HL-60 (cell line): ENCODE results near the gene CDH3.

Experiments
- DNase-seq, 2 experiments: peaks; one replicate each; pipeline ENCODE4 v3.0.0-alpha.2; 2010 to 2020; ENCODE audit warnings: low read depth in 1 of 2, low spot score in 1 of 2
- H3K27ac ChIP-seq: fragments of 250-450 bp; sonication (Bioruptor Pico); replicated peaks from 2 replicates; pipeline ENCODE4 v1.5.1; 2020; ENCODE audit warnings: mild to moderate bottlenecking, moderate library complexity
- H3K27me3 ChIP-seq: fragments of 250-450 bp; sonication (Bioruptor Pico); 2 replicates; pipeline ENCODE4 v1.5.1; 2021; ENCODE audit warnings: mild to moderate bottlenecking, moderate library complexity; ENCODE audit not compliant: insufficient read depth, poor library complexity, severe bottlenecking
- H3K4me3 ChIP-seq: replicated peaks from 2 replicates; pipeline ENCODE4 v1.5.1; 2011; ENCODE audit warnings: mild to moderate bottlenecking, control low read depth, low read length; ENCODE audit not compliant: insufficient read depth
- CTCF ChIP-seq: IDR thresholded peaks from one replicate; pipeline ENCODE4 v1.5.1; 2011; ENCODE audit warnings: low read length, control low read depth, inconsistent platforms; ENCODE audit not compliant: insufficient read depth
- GABPA ChIP-seq: IDR thresholded peaks from 2 replicates; pipeline ENCODE4 v1.6.1; 2012; ENCODE audit warnings: low read depth
- POLR2AphosphoS5 ChIP-seq: IDR thresholded peaks from 2 replicates; pipeline ENCODE4 v1.6.1; 2012; ENCODE audit warnings: low read depth
- REST ChIP-seq: IDR thresholded peaks from 2 replicates; pipeline ENCODE4 v1.6.1; 2012; ENCODE audit warnings: low read depth; ENCODE audit not compliant: insufficient replicate concordance
- SPI1 ChIP-seq: IDR thresholded peaks from 2 replicates; pipeline ENCODE4 v1.6.1; 2012; ENCODE audit warnings: low read depth, mild to moderate bottlenecking, borderline replicate concordance

Gene CDH3

GRCh38 chr16:68736561-68736960 lies 91.5 kb downstream of the CDH3 start:
- Histone ChIP-seq H3K4me3 (no peak overlapping the region), H3K27me3 (no peaks in the 10 kb centered on the region), H3K27ac (no peak overlapping the region)
- no peak for DNase-seq
- TF ChIP-seq GABPA, result no peak
- no peak for TF ChIP-seq CTCF
- TF ChIP-seq SPI1, result no peak
- TF ChIP-seq POLR2AphosphoS5, result no peak
- TF ChIP-seq REST, result no peak

- no peak for DNase-seq
These were observed 92.1 kb downstream of the CDH3 start, which contains the start of gene CDH1 for GRCh38 chr16:68737046-68737729. TSS of gene CDH1 (plus strand) at chr16:68737292. CDS start at chr16:68737416, 124 bp downstream.

More at GRCh38 chr16:68737046-68737729, 92.1 kb downstream of the CDH3 start, which contains the start of gene CDH1:
- H3K27ac ChIP-seq, result no peak within 1 kb of the TSS
- no peak within 1 kb of the TSS for H3K4me3 ChIP-seq
- no peaks in the 10 kb centered on the region for H3K27me3 ChIP-seq
- TF ChIP-seq GABPA, result no peak
- TF ChIP-seq CTCF, result no peak
- TF ChIP-seq POLR2AphosphoS5, result no peak
- no peak for TF ChIP-seq SPI1
- TF ChIP-seq REST, result no peak
